ENCODE data around the gene ZFPL1.

- TF ChIP-seq, protein P1, sequence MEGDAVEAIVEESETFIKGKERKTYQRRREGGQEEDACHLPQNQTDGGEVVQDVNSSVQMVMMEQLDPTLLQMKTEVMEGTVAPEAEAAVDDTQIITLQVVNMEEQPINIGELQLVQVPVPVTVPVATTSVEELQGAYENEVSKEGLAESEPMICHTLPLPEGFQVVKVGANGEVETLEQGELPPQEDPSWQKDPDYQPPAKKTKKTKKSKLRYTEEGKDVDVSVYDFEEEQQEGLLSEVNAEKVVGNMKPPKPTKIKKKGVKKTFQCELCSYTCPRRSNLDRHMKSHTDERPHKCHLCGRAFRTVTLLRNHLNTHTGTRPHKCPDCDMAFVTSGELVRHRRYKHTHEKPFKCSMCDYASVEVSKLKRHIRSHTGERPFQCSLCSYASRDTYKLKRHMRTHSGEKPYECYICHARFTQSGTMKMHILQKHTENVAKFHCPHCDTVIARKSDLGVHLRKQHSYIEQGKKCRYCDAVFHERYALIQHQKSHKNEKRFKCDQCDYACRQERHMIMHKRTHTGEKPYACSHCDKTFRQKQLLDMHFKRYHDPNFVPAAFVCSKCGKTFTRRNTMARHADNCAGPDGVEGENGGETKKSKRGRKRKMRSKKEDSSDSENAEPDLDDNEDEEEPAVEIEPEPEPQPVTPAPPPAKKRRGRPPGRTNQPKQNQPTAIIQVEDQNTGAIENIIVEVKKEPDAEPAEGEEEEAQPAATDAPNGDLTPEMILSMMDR (IDR thresholded peaks at IDR 0.05), result no peak
- peak; percentile 62 for TF ChIP-seq POLR2A (IDR thresholded peaks at IDR 0.05)
Observed at GRCh38 chr11:65111744-65112545, 27.9 kb downstream of the ZFPL1 start, which contains the start of gene TM7SF2.
